GM12875 (cell line): ENCODE measurements around the gene C10orf67.

Source experiments
- H3K4me3 ChIP-seq: one replicate; pipeline ENCODE4 v1.5.1; 2011; ENCODE audit warnings: low read depth, low read length, control low read depth
- CTCF ChIP-seq: IDR thresholded peaks from 2 replicates; pipeline ENCODE4 v1.5.1; 2011; ENCODE audit warnings: low read depth, mild to moderate bottlenecking, control low read depth, inconsistent platforms, low read length, moderate library complexity, borderline replicate concordance; ENCODE audit not compliant: insufficient read depth

The C10orf67 gene

GRCh38 chr10:23338155-23338828 lies 6.3 kb downstream of the C10orf67 start:
- TF ChIP-seq CTCF = no peak
- H3K4me3 ChIP-seq = no peak overlapping the region

DNA sequence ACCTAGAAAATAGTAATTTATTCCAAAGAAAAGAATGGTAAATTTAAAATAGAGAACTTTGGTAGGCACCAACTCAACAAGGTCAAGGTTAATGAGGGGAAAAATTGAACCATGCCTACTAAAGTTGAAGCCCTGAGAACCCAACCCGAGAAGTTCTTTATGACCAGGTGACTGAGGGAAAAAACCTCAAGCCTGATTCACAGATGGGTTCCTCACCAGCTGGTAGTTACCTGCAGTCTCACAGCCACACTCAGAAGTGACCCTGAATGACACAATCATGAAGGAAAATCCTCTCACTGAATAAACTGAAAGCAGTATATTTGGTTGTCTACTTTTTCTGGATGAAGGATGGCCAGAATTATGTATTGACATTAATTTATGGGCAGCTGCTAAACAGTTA lies 7.0 kb downstream of the C10orf67 start:
- no peak overlapping the region for H3K4me3 ChIP-seq
- TF ChIP-seq CTCF = no peak

DNA sequence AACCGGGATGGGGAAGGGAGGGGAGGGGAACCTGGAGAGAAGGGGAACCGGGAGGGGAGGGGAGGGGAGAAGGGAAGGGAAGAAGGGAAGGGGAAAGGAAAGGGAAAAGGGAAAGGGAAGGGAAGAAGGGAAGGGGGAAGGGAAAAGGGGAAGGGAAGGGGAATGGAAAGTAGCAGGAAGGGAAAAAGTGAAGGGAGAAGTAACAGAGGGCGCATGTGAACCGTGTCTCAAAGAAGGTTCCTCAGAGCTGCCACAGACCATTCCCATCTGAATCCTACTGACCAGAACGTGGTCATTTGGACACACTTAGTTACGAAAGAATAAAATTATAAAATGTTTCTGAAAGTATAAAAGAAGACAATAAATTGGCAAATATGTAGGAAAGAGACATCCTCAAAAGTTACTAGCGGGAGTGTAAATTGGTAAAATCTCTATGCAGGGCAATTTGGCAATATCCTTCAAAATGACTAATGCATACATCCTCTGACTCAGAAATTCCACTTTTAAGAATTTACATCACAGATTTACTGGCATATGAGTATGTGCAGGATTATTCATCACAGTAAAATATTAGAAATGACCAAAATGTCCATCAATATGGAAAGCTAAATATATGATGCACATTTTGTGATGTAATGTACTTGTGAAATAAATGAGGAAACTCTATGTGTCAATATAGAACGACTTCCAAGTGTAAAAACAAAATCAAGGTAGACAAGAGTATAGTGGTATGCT lies 12.9 kb downstream of the C10orf67 start:
- no peak overlapping the region for H3K4me3 ChIP-seq
- no peak for TF ChIP-seq CTCF

GRCh38 chr10:23330948-23331347 lies 13.6 kb downstream of the C10orf67 start:
- TF ChIP-seq CTCF = no peak

DNA sequence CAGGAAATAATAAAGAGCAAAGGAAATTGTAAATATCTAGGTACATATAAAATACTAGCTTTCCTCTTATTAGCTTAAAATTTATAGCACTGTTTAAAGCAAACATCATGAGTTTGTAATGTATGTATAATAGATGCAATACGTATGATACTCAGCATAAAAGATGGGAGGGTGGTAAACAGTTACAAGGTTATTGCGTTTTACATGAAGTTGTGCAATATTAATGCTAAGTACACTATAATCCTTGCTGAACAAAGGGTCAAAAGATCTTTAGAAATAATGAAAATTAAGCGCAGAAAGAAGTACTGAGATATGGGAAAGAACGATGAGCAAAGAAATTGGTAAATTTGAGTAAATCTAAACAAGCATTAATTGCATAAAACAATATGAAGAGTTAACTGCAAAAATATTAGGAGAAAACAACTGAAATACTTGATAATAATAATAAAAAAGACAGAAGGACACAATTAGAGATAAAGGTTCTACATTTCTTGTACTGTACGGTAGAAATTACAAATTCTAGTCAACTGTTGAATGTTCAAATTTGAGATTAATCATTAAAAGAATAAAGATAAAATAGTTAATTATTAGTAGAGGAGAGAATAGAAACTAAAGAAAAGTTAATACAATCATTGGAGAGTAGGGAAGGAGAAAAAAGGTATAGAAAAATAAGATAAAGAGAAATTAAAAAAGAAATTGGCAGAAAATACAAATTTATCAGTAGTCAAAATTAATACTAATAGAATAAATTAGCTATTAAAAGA lies 17.9 kb downstream of the C10orf67 start:
- TF ChIP-seq CTCF = no peak
- no peak overlapping the region for H3K4me3 ChIP-seq

More at GRCh38 chr10:23330948-23331347, 13.6 kb downstream of the C10orf67 start:
- no peak overlapping the region for H3K4me3 ChIP-seq

- TF ChIP-seq CTCF = peak; percentile 17; the same call in 1 of the 2 replicates
- H3K4me3 ChIP-seq = no peak overlapping the region
Observed at GRCh38 chr10:23325132-23325531, 19.5 kb downstream of the C10orf67 start.
